OCI-LY1 (cell line): Measurements from ENCODE around the gene KCNMB2.

Source experiments
- CTCF ChIP-seq: fragments of 200-600 bp; sonication (generic), shearing (Covaris generic); IDR thresholded peaks from 2 replicates; pipeline ENCODE4 v1.5.1; 2017; ENCODE audit warnings: mild to moderate bottlenecking, antibody characterized with exemption, low read length, moderate library complexity, mixed read lengths
- EZH2 ChIP-seq: fragments of 200-600 bp; sonication (generic), shearing (Covaris generic); IDR thresholded peaks from 2 replicates; pipeline ENCODE4 v1.8.0; 2017; ENCODE audit warnings: borderline replicate concordance, mixed run types, mild to moderate bottlenecking, antibody characterized with exemption, low read length, moderate library complexity, mixed read lengths

GRCh38 chr3:178680489-178680888, 144.3 kb downstream of the KCNMB2 start:
- TF ChIP-seq CTCF, result no peak
- TF ChIP-seq EZH2, result no peak
